GM12878 (cell line): ENCODE results near the gene MGA. TPM values are rescaled to one million over a fixed set of nuclear protein-coding genes. Genes with fewer than 3 reads are reported as not detected.

Source experiments
- HDAC6 ChIP-seq: fragments of 200-600 bp; sonication (generic); IDR thresholded peaks from one replicate; pipeline ENCODE4 v1.8.0; 2017; ENCODE audit warnings: antibody characterized with exemption; ENCODE audit not compliant: unreplicated experiment
- SIN3A ChIP-seq: IDR thresholded peaks from 2 replicates; pipeline ENCODE4 v1.6.1; 2012; ENCODE audit warnings: low read depth, low read length, improper control_type of control experiment
- SPI1 ChIP-seq: IDR thresholded peaks from 2 replicates; pipeline ENCODE4 v1.6.1; 2011; ENCODE audit warnings: low read depth, mild to moderate bottlenecking, low read length, moderate library complexity, borderline replicate concordance; ENCODE audit not compliant: insufficient read depth
- TBL1XR1 ChIP-seq: IDR thresholded peaks from 2 replicates; pipeline ENCODE4 v1.6.1; 2012; ENCODE audit warnings: low read depth, low read length, improper control_type of control experiment
- ZNF274 ChIP-seq: IDR thresholded peaks from one replicate; pipeline ENCODE4 v1.8.0; 2011; ENCODE audit not compliant: insufficient read length, insufficient read depth
- polyA plus RNA-seq, 11 experiments: library from polyadenylated mRNA; depleted of rRNA in 4 of 11; unstranded in 6 of 11; stranded (reverse) in 5 of 11; fragments of >200 nt; fragmentation: Nextera tagmentation in 4 of 11; fragmentation: Illumina TruSeq in 1 of 11; extraction: Ambion mirVana in 4 of 11; extraction: Trizol in 1 of 11; gene quantifications; 1 replicate in 1 of 11; 2 replicates in 10 of 11; pipeline versions ENCODE4 v1.2.1 to v1.2.3, GENCODE V29; 2011 to 2016; ENCODE audit warnings: inconsistent platforms in 2 of 11, missing spikeins in 2 of 11, low read depth in 1 of 11
- total RNA-seq, 4 experiments: library from RNA; depleted of rRNA in 3 of 4; stranded (reverse); fragments of >200 nt in 3 of 4; fragmentation: Illumina TruSeq in 1 of 4; extraction: Trizol in 1 of 4; gene quantifications; 2 replicates each; pipeline versions ENCODE4 v1.2.1 to v1.2.3, GENCODE V29; 2013 to 2021
- TF ChIP-seq, protein P1 (sequence below): fragments of 450-650 bp; IDR thresholded peaks from 2 replicates; pipeline ENCODE4 v1.6.1; 2017; ENCODE audit warnings: mild to moderate bottlenecking
- TF ChIP-seq, protein P2 (sequence below): IDR thresholded peaks from 2 replicates; pipeline ENCODE4 v1.6.1; 2012; ENCODE audit warnings: low read depth, low read length, improper control_type of control experiment
- TF ChIP-seq, protein P3 (sequence below): IDR thresholded peaks from 2 replicates; pipeline ENCODE4 v1.6.1; 2011; ENCODE audit warnings: low read depth, mild to moderate bottlenecking, low read length, moderate library complexity, borderline replicate concordance; ENCODE audit errors: extremely low read depth

The MGA gene
- total and polyA plus RNA-seq, 10 of the 15 experiments (the other 5 are each of a cell fraction or from before 2014, with no cell fraction given), result 2.6 to 29.6 (median 17.0) TPM

DNA sequence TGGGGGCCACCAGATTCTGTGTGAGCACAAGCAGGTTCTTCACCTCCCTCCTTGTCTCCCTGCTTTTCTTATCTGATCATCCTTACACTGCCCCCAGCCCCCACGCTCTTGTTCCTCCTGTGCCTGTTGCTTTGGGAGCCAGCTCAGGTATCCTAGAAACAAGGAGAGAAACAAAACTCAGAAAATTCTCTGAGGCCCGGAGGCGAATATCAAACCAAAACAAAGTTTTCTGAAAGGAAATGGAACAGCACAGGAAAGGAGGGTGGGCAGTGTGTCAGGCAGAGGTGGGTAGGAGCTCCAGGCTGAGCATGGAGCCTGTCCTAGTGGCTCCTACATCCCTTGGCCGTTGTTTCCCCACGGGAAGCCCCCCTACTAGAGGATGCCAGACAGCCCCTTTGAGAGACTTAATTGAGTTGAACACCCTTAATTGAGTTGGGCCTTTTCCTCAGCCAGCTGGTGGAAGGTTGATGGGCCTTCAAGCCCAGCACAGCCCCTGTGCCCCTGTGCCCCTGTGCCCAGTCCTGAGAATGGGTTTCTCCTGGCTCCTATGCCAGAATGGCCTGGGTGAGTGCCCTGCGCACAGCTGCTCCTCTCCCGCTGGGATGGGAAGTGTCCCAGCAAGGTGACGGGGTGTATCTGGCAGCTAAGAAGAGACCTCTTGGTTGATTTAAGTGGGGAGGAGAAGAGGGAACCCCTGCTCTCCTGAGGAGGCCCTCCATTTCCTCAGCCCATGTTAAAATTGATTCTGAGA is 144.9 kb downstream of the MGA start (continued):
- TF ChIP-seq, protein P1, sequence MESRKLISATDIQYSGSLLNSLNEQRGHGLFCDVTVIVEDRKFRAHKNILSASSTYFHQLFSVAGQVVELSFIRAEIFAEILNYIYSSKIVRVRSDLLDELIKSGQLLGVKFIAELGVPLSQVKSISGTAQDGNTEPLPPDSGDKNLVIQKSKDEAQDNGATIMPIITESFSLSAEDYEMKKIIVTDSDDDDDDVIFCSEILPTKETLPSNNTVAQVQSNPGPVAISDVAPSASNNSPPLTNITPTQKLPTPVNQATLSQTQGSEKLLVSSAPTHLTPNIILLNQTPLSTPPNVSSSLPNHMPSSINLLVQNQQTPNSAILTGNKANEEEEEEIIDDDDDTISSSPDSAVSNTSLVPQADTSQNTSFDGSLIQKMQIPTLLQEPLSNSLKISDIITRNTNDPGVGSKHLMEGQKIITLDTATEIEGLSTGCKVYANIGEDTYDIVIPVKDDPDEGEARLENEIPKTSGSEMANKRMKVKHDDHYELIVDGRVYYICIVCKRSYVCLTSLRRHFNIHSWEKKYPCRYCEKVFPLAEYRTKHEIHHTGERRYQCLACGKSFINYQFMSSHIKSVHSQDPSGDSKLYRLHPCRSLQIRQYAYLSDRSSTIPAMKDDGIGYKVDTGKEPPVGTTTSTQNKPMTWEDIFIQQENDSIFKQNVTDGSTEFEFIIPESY, result no peak
- TF ChIP-seq, protein P2, sequence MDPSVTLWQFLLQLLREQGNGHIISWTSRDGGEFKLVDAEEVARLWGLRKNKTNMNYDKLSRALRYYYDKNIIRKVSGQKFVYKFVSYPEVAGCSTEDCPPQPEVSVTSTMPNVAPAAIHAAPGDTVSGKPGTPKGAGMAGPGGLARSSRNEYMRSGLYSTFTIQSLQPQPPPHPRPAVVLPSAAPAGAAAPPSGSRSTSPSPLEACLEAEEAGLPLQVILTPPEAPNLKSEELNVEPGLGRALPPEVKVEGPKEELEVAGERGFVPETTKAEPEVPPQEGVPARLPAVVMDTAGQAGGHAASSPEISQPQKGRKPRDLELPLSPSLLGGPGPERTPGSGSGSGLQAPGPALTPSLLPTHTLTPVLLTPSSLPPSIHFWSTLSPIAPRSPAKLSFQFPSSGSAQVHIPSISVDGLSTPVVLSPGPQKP, result no peak
- TF ChIP-seq HDAC6 (no peak), SPI1 (no peak), SIN3A (no peak), TBL1XR1 (no peak), ZNF274 (no peak)
- TF ChIP-seq, protein P3, sequence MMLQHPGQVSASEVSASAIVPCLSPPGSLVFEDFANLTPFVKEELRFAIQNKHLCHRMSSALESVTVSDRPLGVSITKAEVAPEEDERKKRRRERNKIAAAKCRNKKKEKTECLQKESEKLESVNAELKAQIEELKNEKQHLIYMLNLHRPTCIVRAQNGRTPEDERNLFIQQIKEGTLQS, result no peak
- TF ChIP-seq, all 136 proteins: peak for 0
